Measurements from ENCODE around the gene SCGB1D1.

Gene SCGB1D1

GRCh38 chr11:62150887-62151736, 38.9 kb upstream of the SCGB1D1 start:
- TF ChIP-seq GATA2 (IDR thresholded peaks at IDR 0.05; ENCODE audit: low read depth, low read length) = no peak
- no peak for TF ChIP-seq GATA3 (IDR thresholded peaks at IDR 0.05; ENCODE audit: low read depth, low read length)

GRCh38 chr11:62151737-62152102, 38.3 kb upstream of the SCGB1D1 start:
- no peak for TF ChIP-seq GATA3 (IDR thresholded peaks at IDR 0.05; ENCODE audit: low read depth, low read length)
- no peak for TF ChIP-seq GATA2 (IDR thresholded peaks at IDR 0.05; ENCODE audit: low read depth, low read length)

GRCh38 chr11:62152245-62153086, 37.5 kb upstream of the SCGB1D1 start:
- no peak for TF ChIP-seq GATA2 (IDR thresholded peaks at IDR 0.05; ENCODE audit: low read depth, low read length)
- no peak for TF ChIP-seq GATA3 (IDR thresholded peaks at IDR 0.05; ENCODE audit: low read depth, low read length)

- TF ChIP-seq GATA3 (IDR thresholded peaks at IDR 0.05; ENCODE audit: low read depth, low read length) (no peak), GATA2 (IDR thresholded peaks at IDR 0.05; ENCODE audit: low read depth, low read length) (no peak)
Observed at GRCh38 chr11:62153087-62153395, 37.0 kb upstream of the SCGB1D1 start.

- no peak for TF ChIP-seq GATA2 (IDR thresholded peaks at IDR 0.05; ENCODE audit: low read depth, low read length)
- TF ChIP-seq GATA3 (IDR thresholded peaks at IDR 0.05; ENCODE audit: low read depth, low read length) = no peak
Observed at GRCh38 chr11:62153617-62154016, 36.4 kb upstream of the SCGB1D1 start.

- TF ChIP-seq GATA2 (IDR thresholded peaks at IDR 0.05; ENCODE audit: low read depth, low read length) (no peak), GATA3 (IDR thresholded peaks at IDR 0.05; ENCODE audit: low read depth, low read length) (no peak)
Observed at GRCh38 chr11:62157603-62158002, 32.4 kb upstream of the SCGB1D1 start.

GRCh38 chr11:62166371-62166770, 23.6 kb upstream of the SCGB1D1 start:
- no peak for TF ChIP-seq GATA3 (IDR thresholded peaks at IDR 0.05; ENCODE audit: low read depth, low read length)
- no peak for TF ChIP-seq GATA2 (IDR thresholded peaks at IDR 0.05; ENCODE audit: low read depth, low read length)

- TF ChIP-seq GATA3 (IDR thresholded peaks at IDR 0.05; ENCODE audit: low read depth, low read length) (no peak), GATA2 (IDR thresholded peaks at IDR 0.05; ENCODE audit: low read depth, low read length) (no peak)
Observed at GRCh38 chr11:62169448-62169847, 20.6 kb upstream of the SCGB1D1 start.

- TF ChIP-seq GATA3 (IDR thresholded peaks at IDR 0.05; ENCODE audit: low read depth, low read length) (no peak), GATA2 (IDR thresholded peaks at IDR 0.05; ENCODE audit: low read depth, low read length) (no peak)
Observed at GRCh38 chr11:62169935-62170334, 20.1 kb upstream of the SCGB1D1 start.

- TF ChIP-seq GATA3 (IDR thresholded peaks at IDR 0.05; ENCODE audit: low read depth, low read length) (no peak), GATA2 (IDR thresholded peaks at IDR 0.05; ENCODE audit: low read depth, low read length) (no peak)
Observed at GRCh38 chr11:62171261-62171723, 18.7 kb upstream of the SCGB1D1 start.

GRCh38 chr11:62172294-62172693, 17.7 kb upstream of the SCGB1D1 start:
- no peak for TF ChIP-seq GATA2 (IDR thresholded peaks at IDR 0.05; ENCODE audit: low read depth, low read length)
- TF ChIP-seq GATA3 (IDR thresholded peaks at IDR 0.05; ENCODE audit: low read depth, low read length) = no peak

- TF ChIP-seq GATA2 (IDR thresholded peaks at IDR 0.05; ENCODE audit: low read depth, low read length) (no peak), GATA3 (IDR thresholded peaks at IDR 0.05; ENCODE audit: low read depth, low read length) (no peak)
Observed at GRCh38 chr11:62176766-62177165, 13.2 kb upstream of the SCGB1D1 start.

- TF ChIP-seq GATA2 (IDR thresholded peaks at IDR 0.05; ENCODE audit: low read depth, low read length) (no peak), GATA3 (IDR thresholded peaks at IDR 0.05; ENCODE audit: low read depth, low read length) (no peak)
Observed at GRCh38 chr11:62179995-62180394, 10.0 kb upstream of the SCGB1D1 start.

GRCh38 chr11:62181097-62181496, 8.9 kb upstream of the SCGB1D1 start:
- TF ChIP-seq GATA3 (IDR thresholded peaks at IDR 0.05; ENCODE audit: low read depth, low read length) = no peak
- no peak for TF ChIP-seq GATA2 (IDR thresholded peaks at IDR 0.05; ENCODE audit: low read depth, low read length)

All from SH-SY5Y (cell line).